WI38 (cell line): ENCODE results near the gene SPON1.

Experiments
- H3K4me3 ChIP-seq: 2 replicates; pipeline ENCODE4 v1.5.1; 2011; ENCODE audit warnings: low read depth, mild to moderate bottlenecking, control low read depth, low read length
- TF ChIP-seq, protein P1 (sequence below): IDR thresholded peaks from 2 replicates; pipeline ENCODE4 v1.5.1; 2012; ENCODE audit warnings: low read depth, mild to moderate bottlenecking, control low read depth, low read length

The SPON1 gene

DNA sequence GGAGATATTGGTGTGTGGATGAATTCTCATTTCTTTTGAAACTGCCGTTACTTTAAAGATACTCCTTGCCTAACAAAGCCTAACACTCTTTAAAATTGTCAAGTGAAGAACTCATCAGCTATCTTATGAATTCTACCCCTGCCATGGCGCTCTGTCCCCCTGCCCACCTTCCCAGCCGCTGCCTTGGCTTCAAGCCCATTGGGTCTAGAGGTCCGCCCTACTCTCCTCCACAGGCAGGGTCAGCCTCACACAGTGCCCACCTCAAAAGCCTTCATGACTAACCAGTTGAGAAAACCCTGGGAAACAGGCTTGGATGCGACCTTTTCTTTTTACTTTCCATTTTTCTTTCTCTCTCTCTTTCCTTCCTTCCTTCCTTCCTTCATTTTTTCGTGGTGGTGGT, 267.9 kb downstream of the SPON1 start:
- H3K4me3 ChIP-seq, result no peak overlapping the region
- TF ChIP-seq, protein P1, sequence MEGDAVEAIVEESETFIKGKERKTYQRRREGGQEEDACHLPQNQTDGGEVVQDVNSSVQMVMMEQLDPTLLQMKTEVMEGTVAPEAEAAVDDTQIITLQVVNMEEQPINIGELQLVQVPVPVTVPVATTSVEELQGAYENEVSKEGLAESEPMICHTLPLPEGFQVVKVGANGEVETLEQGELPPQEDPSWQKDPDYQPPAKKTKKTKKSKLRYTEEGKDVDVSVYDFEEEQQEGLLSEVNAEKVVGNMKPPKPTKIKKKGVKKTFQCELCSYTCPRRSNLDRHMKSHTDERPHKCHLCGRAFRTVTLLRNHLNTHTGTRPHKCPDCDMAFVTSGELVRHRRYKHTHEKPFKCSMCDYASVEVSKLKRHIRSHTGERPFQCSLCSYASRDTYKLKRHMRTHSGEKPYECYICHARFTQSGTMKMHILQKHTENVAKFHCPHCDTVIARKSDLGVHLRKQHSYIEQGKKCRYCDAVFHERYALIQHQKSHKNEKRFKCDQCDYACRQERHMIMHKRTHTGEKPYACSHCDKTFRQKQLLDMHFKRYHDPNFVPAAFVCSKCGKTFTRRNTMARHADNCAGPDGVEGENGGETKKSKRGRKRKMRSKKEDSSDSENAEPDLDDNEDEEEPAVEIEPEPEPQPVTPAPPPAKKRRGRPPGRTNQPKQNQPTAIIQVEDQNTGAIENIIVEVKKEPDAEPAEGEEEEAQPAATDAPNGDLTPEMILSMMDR, result no peak

DNA sequence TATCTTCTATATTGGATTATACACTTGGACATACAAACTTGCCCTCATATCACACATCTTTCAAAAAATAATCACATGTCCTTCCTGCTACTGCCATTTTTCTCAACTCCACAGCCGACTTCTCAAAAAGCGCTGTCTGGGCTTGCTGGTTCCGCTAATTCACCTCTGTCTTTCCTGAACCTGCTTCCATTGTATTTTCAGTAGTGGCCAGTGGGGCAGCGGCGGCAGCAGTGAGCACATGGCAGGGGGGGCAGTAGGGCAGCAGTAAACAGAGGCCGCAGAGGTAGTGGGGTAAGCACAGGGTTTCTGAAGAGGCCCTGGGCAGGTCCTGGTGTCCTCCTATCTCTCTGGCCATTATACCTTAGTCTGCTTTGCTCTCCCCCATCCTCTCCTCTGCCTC, 270.1 kb downstream of the SPON1 start:
- TF ChIP-seq, protein P1, result peak; percentile 19; the same call in 1 of the 2 replicates
- H3K4me3 ChIP-seq, result no peak overlapping the region

DNA sequence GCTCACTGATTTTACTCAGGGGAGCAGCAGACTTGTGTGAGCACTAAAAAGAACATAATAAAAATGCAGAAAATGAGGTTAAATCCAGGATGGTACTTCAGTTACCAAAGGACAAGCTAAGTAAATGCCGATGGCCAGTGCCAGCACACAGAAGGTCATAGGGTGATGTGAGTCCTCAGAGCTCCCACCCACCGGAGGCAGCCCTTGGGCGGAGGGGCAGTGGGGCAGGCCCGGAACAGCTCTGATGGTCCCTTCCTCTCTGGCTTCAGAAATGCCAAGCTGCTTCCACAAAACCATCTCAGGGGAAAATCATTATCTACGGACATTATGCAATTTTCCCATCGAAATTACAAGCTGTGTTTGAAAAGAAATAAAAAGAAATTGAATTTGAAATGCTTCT, 271.9 kb downstream of the SPON1 start:
- H3K4me3 ChIP-seq, result no peak overlapping the region
- TF ChIP-seq, protein P1, result no peak

DNA sequence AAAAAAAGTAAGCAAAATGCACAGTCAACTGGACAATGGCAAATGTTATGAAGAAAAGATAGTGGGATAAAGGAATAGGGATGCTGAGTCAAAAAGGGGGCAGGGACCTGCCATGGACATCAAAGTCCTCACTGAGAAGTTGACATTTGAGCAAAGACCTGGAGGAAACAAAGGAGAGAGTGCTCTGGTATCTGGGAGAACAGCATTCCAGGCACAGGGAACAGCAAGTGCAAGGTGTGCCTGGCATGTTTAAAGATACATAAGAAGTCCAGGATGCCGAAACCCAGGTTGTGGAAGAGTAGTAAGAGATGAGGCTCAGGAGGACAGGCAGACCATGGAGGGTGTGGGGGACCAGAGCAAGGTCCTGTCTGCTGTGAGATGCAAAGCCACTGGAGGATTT, 273.2 kb downstream of the SPON1 start:
- H3K4me3 ChIP-seq, result no peak overlapping the region
- TF ChIP-seq, protein P1, result no peak

DNA sequence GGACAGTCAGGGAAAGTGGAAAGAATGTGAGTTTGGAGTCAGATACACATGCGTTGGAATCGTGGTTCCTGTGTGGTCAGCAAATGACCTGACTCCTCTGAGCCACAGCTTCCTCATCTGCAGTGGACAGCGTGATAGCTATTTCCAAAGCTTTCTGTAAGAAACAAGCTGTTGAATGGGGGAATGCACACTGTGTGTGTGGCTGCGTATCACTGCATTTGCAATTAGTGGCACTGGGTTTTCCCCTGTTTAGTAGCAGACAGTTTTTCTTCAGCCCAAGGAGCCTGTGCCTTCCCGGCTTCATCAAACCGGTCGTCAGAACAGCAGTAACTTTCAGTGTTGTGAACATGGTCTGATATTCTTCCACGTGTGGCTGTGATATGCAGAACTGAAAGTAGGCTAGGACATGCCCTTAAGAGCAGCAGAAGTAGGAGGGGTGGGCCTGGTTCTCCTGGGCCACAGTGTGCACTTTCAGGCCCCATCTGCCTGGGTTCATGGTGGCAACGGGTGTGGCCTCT, 275.0 kb downstream of the SPON1 start:
- no peak overlapping the region for H3K4me3 ChIP-seq
- TF ChIP-seq, protein P1, result no peak

DNA sequence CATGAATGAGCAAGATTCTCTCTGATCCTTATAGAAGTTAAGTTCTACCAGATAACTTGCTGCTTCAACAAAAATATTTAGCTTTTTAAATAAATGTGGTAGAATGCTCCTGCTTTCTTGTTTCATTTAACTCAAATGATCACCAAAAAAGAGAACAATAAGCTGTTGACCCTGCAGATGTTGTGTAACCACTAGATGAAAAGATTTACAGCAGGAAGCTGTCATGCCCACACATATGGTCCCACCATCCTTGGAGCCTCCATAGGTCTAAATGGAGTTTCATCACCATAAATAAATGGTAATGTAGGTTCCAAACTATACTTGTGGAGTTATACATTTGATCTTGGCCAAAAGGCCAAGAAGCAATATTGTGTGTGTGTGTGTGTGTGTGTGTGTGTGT, 277.7 kb downstream of the SPON1 start:
- TF ChIP-seq, protein P1, result no peak
- H3K4me3 ChIP-seq, result no peak overlapping the region

DNA sequence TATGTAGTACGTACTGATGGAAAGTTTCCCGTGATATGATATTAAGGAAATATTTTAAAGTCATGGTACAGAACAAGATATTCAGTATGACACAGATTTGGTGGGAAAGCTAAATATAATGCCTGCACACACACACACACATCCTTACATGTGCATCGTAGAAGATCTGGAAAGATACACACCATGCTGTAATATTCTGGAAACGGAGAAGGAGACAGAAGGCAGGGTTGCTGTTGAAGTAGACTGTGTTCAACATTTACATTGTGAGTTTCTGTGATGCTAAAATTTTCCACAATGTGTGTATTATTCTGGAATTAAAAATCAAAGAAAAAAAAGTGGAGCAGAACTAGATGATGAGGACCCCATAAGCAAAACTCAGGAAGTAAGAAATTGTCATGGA, 278.4 kb downstream of the SPON1 start:
- H3K4me3 ChIP-seq, result no peak overlapping the region
- TF ChIP-seq, protein P1, result no peak
